ENCODE measurements around the gene CLMN. TPM values are rescaled to one million over a fixed set of nuclear protein-coding genes. Genes with fewer than 3 reads are reported as not detected.

Gene CLMN
- total and polyA plus RNA-seq, 8 donors: 17.4 to 78.1 (median 59.8) TPM

DNA sequence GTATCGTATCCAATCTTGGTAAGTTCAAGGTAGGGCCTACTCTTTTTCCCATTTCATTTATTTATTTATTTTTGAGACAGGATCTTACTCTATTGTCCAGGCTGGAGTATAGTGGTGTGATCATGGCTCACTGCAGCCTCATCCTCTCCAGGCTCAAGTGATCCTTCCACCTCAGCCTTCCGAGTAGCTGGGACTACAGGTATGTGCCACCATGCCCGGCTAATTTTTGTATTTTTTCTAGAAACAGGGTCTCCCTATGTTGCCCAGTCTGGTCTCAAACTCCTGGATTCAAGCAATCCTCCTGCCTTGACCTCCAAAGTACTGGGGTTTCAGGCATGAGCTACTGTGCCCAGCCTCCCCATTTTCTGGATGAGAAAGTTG, 57.2 kb downstream of the CLMN start:
- H3K4me1 ChIP-seq: peaks cover 59 to 78% (median 76%) of the 10 kb centered on the region in 3 donors
- intact Hi-C loops (cut with DNase I): no loop called here
- H3K36me3 ChIP-seq: no peaks in the 10 kb centered on the region
- ATAC-seq (no peak), FAIRE-seq (no peak), DNase-seq (no peak)
- WGBS, 2 donors: 55 to 60% methylated on average over 3 of the region's 3 CpGs
- TF ChIP-seq, protein P1, sequence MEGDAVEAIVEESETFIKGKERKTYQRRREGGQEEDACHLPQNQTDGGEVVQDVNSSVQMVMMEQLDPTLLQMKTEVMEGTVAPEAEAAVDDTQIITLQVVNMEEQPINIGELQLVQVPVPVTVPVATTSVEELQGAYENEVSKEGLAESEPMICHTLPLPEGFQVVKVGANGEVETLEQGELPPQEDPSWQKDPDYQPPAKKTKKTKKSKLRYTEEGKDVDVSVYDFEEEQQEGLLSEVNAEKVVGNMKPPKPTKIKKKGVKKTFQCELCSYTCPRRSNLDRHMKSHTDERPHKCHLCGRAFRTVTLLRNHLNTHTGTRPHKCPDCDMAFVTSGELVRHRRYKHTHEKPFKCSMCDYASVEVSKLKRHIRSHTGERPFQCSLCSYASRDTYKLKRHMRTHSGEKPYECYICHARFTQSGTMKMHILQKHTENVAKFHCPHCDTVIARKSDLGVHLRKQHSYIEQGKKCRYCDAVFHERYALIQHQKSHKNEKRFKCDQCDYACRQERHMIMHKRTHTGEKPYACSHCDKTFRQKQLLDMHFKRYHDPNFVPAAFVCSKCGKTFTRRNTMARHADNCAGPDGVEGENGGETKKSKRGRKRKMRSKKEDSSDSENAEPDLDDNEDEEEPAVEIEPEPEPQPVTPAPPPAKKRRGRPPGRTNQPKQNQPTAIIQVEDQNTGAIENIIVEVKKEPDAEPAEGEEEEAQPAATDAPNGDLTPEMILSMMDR (IDR thresholded peaks at IDR 0.05): no peak
- H3K9me3 ChIP-seq: no peaks in the 10 kb centered on the region
- peak overlapping the region; percentile 71 to 94 (median 90) for H3K27ac ChIP-seq
- no peaks in the 10 kb centered on the region for H3K27me3 ChIP-seq
- H3K4me3 ChIP-seq: no peak overlapping the region

DNA sequence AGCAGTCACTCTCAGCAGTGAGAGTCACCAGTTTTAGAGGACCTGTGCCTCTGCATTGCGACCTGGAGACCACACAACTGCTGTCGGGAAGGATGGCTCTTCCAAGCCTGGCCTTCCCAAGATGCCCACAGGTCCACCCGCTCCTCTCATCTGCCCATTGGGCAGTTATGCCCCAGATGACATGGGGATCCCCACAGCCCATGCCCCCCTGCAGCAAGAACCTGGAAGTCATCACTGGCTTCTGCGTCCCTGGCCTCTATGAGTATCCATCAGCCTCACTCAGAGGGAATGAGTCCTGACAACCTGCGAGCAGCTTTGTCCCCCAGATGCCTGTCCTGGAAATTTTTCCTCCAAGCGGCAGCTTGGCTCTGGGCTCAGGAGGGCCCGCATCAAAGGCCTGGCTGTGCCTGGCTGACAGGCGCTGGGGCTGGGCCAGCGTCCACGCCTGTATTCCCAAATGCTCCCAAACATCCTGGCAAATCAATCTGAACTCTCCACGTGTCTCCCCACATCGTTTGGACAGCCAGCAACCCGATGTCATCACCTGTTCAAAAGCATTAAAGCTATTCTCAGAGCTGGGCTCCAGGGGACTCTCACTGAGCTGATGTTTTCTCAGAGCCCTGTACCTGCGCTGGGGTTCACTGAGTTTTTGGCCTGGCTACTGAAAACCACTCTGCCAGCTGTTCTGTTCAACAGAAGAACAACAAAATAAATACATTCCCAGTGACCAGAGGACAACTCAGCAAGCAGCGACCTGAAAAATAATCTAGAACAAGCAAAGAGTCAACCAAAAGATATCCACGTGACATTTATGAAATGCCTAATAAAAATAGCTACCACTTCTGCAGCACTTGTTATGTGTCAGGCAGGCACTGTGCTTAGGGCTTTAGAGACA, 57.8 kb downstream of the CLMN start:
- no peaks in the 10 kb centered on the region for H3K36me3 ChIP-seq
- no peaks in the 10 kb centered on the region for H3K9me3 ChIP-seq
- 31 to 34% methylated on average over 16 of the region's 16 CpGs for WGBS, 2 donors
- peaks cover 59 to 78% (median 74%) of the 10 kb centered on the region in 3 donors for H3K4me1 ChIP-seq
- peak overlapping the region; percentile 71 to 94 (median 90) for H3K27ac ChIP-seq
- ATAC-seq (peak; percentile 16 to 36 (median 33)), FAIRE-seq (no peak), DNase-seq (peak in 3 of 6 donors; percentile 55 to 56 (median 56))
- H3K27me3 ChIP-seq: no peaks in the 10 kb centered on the region
- intact Hi-C loops (cut with DNase I): no loop called here
- TF ChIP-seq, protein P1 (IDR thresholded peaks at IDR 0.05): no peak
- no peak overlapping the region for H3K4me3 ChIP-seq

DNA sequence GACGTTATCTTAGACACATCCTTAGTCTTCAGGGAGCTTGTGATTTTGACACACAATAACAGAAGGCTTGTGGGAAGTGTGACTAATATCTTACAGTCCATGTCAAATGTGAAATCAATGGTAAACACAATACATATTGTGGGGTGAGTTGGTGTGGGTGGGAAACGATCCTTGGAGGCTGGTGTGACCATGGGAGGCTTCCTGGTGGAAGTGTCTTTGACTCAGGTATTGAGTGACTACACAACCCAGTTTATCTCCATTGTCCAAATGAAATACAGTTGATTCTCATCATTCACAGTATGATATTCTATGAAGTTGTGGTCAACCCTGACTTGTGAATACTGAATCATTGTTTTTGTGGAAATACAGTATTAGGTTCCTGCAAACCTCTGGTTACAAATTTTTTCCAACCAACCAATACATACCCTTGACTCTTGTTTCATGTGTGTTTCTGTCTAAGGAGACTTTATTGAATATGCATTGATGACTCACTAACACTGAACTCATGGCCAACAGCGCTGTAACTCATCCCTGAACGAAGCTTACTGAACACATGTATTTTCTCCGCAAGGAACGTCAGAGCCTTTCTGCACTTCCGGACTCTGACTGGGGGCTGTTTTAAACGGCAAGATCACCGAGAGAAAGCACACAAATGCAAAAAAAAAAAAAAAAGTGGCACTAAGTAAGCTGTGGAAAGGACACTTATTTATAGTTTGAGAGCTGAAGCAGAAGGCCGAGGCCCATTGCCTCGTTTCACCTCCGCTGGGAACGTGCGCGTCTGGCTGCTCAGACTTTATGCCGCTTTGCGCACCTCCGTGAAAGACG, 59.0 kb downstream of the CLMN start:
- TF ChIP-seq, protein P1 (IDR thresholded peaks at IDR 0.05): no peak
- intact Hi-C loops (cut with DNase I): no loop called here
- ATAC-seq (peak; percentile 11 to 22 (median 16)), DNase-seq (peak in 2 of 6 donors; percentile 59), FAIRE-seq (no peak)
- no peaks in the 10 kb centered on the region for H3K36me3 ChIP-seq
- peak overlapping the region; percentile 71 to 94 (median 90) for H3K27ac ChIP-seq
- H3K9me3 ChIP-seq: no peaks in the 10 kb centered on the region
- no peaks in the 10 kb centered on the region for H3K27me3 ChIP-seq
- 61% methylated on average over 19 of the region's 19 CpGs for WGBS, 2 donors
- H3K4me3 ChIP-seq: no peak overlapping the region
- peaks cover 53 to 71% (median 63%) of the 10 kb centered on the region in 3 donors for H3K4me1 ChIP-seq

DNA sequence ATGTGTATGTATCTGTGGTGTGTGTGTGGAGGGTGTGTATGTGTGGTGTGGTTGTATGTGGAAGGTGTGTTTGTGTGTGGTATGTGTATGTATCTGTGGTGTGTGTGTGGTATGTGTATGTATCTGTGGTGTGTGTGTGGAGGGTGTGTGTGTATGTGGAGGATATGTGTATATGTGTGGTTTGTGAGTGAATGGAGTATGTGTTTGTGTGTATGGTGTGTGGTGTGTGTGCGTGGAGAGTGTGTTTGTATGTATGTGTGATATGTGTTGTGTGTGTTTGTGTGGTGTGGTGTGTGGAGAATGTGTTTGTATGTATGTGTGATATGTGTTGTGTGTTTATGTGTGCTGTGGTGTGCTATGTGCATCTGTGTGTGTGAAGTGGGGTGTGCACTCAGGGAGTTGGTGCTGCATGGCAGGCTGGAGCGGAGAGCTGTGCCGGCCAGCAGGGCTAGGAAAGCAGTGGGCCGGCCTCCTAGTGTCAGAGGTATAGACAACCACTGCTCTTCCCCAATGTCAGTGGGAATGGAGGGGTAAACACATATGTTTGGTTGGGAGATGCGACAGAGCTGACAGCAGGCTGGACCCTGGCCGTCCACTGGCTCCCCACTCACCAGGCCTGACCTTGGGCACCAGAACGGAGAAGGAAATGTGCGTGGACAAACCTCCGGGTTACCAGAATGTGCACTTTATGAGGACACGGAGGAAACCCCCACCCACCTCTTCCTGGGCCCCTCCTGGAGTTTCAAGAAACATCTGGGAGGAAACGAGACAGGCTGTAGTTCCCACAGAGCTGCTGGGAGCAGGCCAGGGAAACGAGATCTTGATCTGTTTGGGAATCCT, 60.7 kb downstream of the CLMN start:
- H3K4me1 ChIP-seq: peaks cover 41 to 67% (median 48%) of the 10 kb centered on the region in 3 donors
- H3K36me3 ChIP-seq: no peaks in the 10 kb centered on the region
- TF ChIP-seq, protein P1 (IDR thresholded peaks at IDR 0.05): no peak
- H3K9me3 ChIP-seq: no peaks in the 10 kb centered on the region
- FAIRE-seq (no peak), DNase-seq (no peak), ATAC-seq (peak in 2 of 4 donors; percentile 1 to 3)
- no peaks in the 10 kb centered on the region for H3K27me3 ChIP-seq
- WGBS, 2 donors: 31% methylated on average over 12 of the region's 12 CpGs
- intact Hi-C loops (cut with DNase I): no loop called here
- peak overlapping the region; percentile 18 to 94 (median 58) for H3K27ac ChIP-seq
- H3K4me3 ChIP-seq: no peak overlapping the region
